Thoracic aorta (tissue), 2 donors: ENCODE data around the gene C17orf50. TPM values are rescaled to one million over a fixed set of nuclear protein-coding genes. Genes with fewer than 3 reads are reported as not detected.

ENCODE experiments used
- ATAC-seq: fragments of 150-250 bp; one replicate; pipeline ENCODE4 v1.8.0; 2017; ENCODE audit warnings: low read depth; ENCODE audit not compliant: insufficient number of reproducible peaks, low FRiP score
- DNase-seq: peaks from one replicate; pipeline ENCODE4 v3.0.0-alpha.2; 2020; ENCODE audit warnings: low spot score
- H3K27ac ChIP-seq, 2 donors: fragments of 200-600 bp; sonication (generic); 1 replicate in 1 of 2; 2 replicates in 1 of 2; pipeline ENCODE4 v1.5.1; 2016; ENCODE audit warnings: mild to moderate bottlenecking in 2 of 2, moderate library complexity in 2 of 2
- H3K27me3 ChIP-seq: fragments of 200-600 bp; sonication (generic); replicated peaks from 2 replicates; pipeline ENCODE4 v1.6.0; 2016; ENCODE audit warnings: mild to moderate bottlenecking; ENCODE audit not compliant: insufficient read depth
- H3K36me3 ChIP-seq: fragments of 200-600 bp; sonication (generic); one replicate; pipeline ENCODE4 v1.5.1; 2016
- H3K4me1 ChIP-seq, 2 donors: fragments of 200-600 bp; sonication (generic); 1 replicate in 1 of 2; 2 replicates in 1 of 2; pipeline versions ENCODE4 v1.5.1 to v1.6.0; 2016; ENCODE audit warnings: low read depth in 2 of 2, mild to moderate bottlenecking in 1 of 2; ENCODE audit not compliant: control insufficient read depth in 1 of 2
- H3K4me3 ChIP-seq: fragments of 200-600 bp; sonication (generic); 2 replicates; pipeline ENCODE4 v1.5.1; 2016; ENCODE audit warnings: mild to moderate bottlenecking
- H3K9me3 ChIP-seq: fragments of 200-600 bp; sonication (generic); 2 replicates; pipeline ENCODE4 v1.5.1; 2016
- total RNA-seq, 2 donors: library from RNA; depleted of rRNA; stranded (reverse); fragments of >200 nt; gene quantifications; one replicate each; pipeline versions ENCODE4 v1.1.0 to v1.2.3, GENCODE V29; 2016
- TF ChIP-seq, protein P1 (sequence below): fragments of 200-600 bp; sonication (generic); IDR thresholded peaks from one replicate; pipeline ENCODE4 v1.5.1; 2019; ENCODE audit warnings: antibody characterized with exemption

C17orf50 gene
- total RNA-seq, 2 donors from 2014 or later, result not detected

GRCh38 chr17:35729405-35729833 lies 31.3 kb upstream of the C17orf50 start:
- Histone ChIP-seq H3K9me3 (no peaks in the 10 kb centered on the region), H3K4me3 (no peak overlapping the region), H3K36me3 (peaks cover 6% of the 10 kb centered on the region), H3K4me1 (peaks cover 5 to 32% of the 10 kb centered on the region in 2 donors), H3K27ac (no peak overlapping the region), H3K27me3 (no peaks in the 10 kb centered on the region)
- no peak for DNase-seq
- no peak for ATAC-seq
- TF ChIP-seq, protein P1, sequence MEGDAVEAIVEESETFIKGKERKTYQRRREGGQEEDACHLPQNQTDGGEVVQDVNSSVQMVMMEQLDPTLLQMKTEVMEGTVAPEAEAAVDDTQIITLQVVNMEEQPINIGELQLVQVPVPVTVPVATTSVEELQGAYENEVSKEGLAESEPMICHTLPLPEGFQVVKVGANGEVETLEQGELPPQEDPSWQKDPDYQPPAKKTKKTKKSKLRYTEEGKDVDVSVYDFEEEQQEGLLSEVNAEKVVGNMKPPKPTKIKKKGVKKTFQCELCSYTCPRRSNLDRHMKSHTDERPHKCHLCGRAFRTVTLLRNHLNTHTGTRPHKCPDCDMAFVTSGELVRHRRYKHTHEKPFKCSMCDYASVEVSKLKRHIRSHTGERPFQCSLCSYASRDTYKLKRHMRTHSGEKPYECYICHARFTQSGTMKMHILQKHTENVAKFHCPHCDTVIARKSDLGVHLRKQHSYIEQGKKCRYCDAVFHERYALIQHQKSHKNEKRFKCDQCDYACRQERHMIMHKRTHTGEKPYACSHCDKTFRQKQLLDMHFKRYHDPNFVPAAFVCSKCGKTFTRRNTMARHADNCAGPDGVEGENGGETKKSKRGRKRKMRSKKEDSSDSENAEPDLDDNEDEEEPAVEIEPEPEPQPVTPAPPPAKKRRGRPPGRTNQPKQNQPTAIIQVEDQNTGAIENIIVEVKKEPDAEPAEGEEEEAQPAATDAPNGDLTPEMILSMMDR, result no peak

GRCh38 chr17:35730400-35731005 lies 30.2 kb upstream of the C17orf50 start:
- Histone ChIP-seq H3K27ac (no peak overlapping the region), H3K9me3 (no peaks in the 10 kb centered on the region), H3K4me3 (no peak overlapping the region), H3K36me3 (no peaks in the 10 kb centered on the region), H3K27me3 (no peaks in the 10 kb centered on the region), H3K4me1 (peaks cover 5 to 32% of the 10 kb centered on the region in 2 donors)
- no peak for DNase-seq
- no peak for ATAC-seq
- TF ChIP-seq, protein P1, result no peak

DNA sequence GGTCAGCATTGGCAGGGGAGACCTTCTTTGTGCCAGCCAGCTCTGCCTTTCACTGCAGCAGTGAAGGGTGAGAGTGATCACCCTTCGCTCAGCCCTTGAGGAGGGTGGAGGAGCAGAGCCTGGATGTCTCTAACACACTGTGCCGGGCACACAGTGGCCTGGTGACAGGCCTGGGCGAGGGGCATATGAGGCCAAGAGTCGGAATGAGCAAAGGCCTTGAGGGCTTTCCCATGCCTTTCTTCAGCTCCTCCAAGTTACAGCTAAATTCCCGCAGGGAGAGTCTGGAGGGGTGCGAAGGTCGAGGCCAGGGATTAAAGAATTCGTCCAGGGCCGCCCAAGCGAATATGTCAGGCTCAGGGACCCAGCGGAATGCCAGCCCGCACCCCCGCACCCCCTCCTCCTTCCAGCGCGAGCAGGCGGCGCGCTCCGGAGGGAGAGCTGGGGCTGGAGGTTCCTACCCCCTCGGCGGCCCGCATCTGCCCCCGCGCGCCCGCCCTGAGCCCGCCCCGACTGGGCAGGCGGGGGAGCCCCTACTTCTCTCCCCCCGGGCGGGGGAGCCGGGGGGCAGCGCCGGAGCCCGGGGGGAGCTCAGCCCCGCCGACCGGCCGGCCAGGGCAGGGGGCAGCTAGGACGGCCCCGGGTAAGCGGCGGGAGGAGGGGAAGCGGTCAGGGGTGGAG lies 29.3 kb upstream of the C17orf50 start, which contains the start of gene RASL10B:
TSS of gene RASL10B (plus strand) at position 401 of the 678 bp plus-strand sequence. CDS start 3,546 bp downstream, outside the sequence.
- H3K4me1 ChIP-seq, result peaks cover 5 to 25% of the 10 kb centered on the region in 2 donors
- no peak within 1 kb of the TSS for H3K27ac ChIP-seq
- no peaks in the 10 kb centered on the region for H3K27me3 ChIP-seq
- H3K4me3 ChIP-seq, result peak within 1 kb of the TSS; percentile 82
- ATAC-seq (no peak), DNase-seq (no peak)
- no peaks in the 10 kb centered on the region for H3K36me3 ChIP-seq
- no peaks in the 10 kb centered on the region for H3K9me3 ChIP-seq
- TF ChIP-seq, protein P1, result no peak

GRCh38 chr17:35731917-35732805 lies 28.5 kb upstream of the C17orf50 start:
- Histone ChIP-seq H3K27ac (no peak overlapping the region), H3K4me3 (peak overlapping the region; percentile 82), H3K36me3 (no peaks in the 10 kb centered on the region), H3K27me3 (no peaks in the 10 kb centered on the region), H3K9me3 (no peaks in the 10 kb centered on the region), H3K4me1 (peaks cover 5 to 17% of the 10 kb centered on the region in 2 donors)
- TF ChIP-seq, protein P1, result no peak
- ATAC-seq (no peak), DNase-seq (no peak)

DNA sequence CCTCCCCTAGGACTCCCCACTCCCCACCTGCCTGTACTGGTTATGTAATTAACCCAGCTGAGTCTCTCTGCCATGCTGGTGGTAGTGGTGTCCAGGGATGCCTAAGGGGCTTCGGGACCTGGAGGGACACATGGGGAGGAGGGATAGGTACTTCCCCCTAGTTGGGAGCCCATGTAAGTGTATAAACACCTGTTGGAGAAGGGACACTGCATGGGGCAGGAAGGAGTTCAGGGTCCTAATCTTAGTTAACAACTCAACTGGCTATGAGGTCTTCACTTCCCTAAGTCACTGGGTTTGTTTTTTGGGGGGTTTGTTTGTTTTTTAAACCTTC lies 27.9 kb upstream of the C17orf50 start:
- Histone ChIP-seq H3K4me3 (peak overlapping the region; percentile 82), H3K9me3 (no peaks in the 10 kb centered on the region)

More for the DNA sequence above, 27.9 kb upstream of the C17orf50 start:
- H3K4me1 ChIP-seq, result peaks cover 5 to 14% of the 10 kb centered on the region in 2 donors
- ATAC-seq (no peak), DNase-seq (no peak)
- no peaks in the 10 kb centered on the region for H3K36me3 ChIP-seq
- no peaks in the 10 kb centered on the region for H3K27me3 ChIP-seq
- no peak overlapping the region for H3K27ac ChIP-seq
- TF ChIP-seq, protein P1, result no peak
